Prostate gland (tissue), 2 donors: ENCODE measurements around the gene SERAC1.

Source experiments
- CTCF ChIP-seq, 4 experiments: fragments of 200-600 bp in 2 of 4; fragments of 450-650 bp in 2 of 4; sonication (generic) in 2 of 4; IDR thresholded peaks; 1 replicate in 3 of 4; 2 replicates in 1 of 4; pipeline ENCODE4 v1.5.1; 2016 to 2019; ENCODE audit warnings: antibody characterized with exemption in 4 of 4, mild to moderate bottlenecking in 2 of 4, moderate library complexity in 2 of 4
- POLR2A ChIP-seq: fragments of 450-650 bp; IDR thresholded peaks from one replicate; pipeline ENCODE4 v1.6.1; 2016; ENCODE audit warnings: antibody characterized with exemption, mild to moderate bottlenecking

GRCh38 chr6:158061361-158061708 lies 106.7 kb downstream of the SERAC1 start:
- TF ChIP-seq CTCF (IDR thresholded peaks at IDR 0.05): no peak
- no peak for TF ChIP-seq POLR2A
